ENCODE results near the gene UST.

- TF ChIP-seq CTCF (IDR thresholded peaks at IDR 0.05; ENCODE audit: low read depth, low read length, poor library complexity, severe bottlenecking) (no peak), EZH2phosphoT487 (IDR thresholded peaks at IDR 0.05; ENCODE audit: borderline replicate concordance, low read length) (no peak)
Observed at GRCh38 chr6:148954461-148954860, 207.6 kb downstream of the UST start.
